Common myeloid progenitor, CD34-positive (primary cell): ENCODE results near the gene DESI1.

Source experiments
- CTCF ChIA-PET: fragments of 350-600 bp; sonication (Branson Sonifier 250); formaldehyde crosslinking; loops from one replicate; lab custom pipeline; 2021; ENCODE audit warnings: antibody characterized with exemption; lab: Charles Lee
- POLR2A ChIA-PET: fragments of 350-600 bp; sonication (Branson Sonifier 250); formaldehyde crosslinking; loops from one replicate; lab custom pipeline; 2021; ENCODE audit warnings: antibody characterized with exemption; lab: Charles Lee
- DNase-seq, 3 donors: peaks; one replicate each; pipeline versions ENCODE4 v3.0.0 to v3.0.0-alpha.2; 2013
- H3K27ac ChIP-seq, 2 experiments: 1 replicate in 1 of 2; 2 replicates in 1 of 2; pipeline ENCODE4 v1.7.0; 2013; ENCODE audit warnings: inconsistent platforms in 2 of 2, low read length in 2 of 2, mild to moderate bottlenecking in 2 of 2, low read depth in 1 of 2, moderate library complexity in 1 of 2; ENCODE audit not compliant: severe bottlenecking in 2 of 2, insufficient read depth in 1 of 2, poor library complexity in 1 of 2
- H3K27me3 ChIP-seq, 5 experiments: replicated peaks in 2 of 5; 1 replicate in 3 of 5; 2 replicates in 2 of 5; pipeline versions ENCODE4 v1.6.1 to v1.7.0; 2013; ENCODE audit warnings: low read length in 4 of 5, mild to moderate bottlenecking in 2 of 5, moderate library complexity in 2 of 5, inconsistent platforms in 1 of 5; ENCODE audit not compliant: insufficient read depth in 5 of 5, control insufficient read depth in 4 of 5
- H3K36me3 ChIP-seq, 4 experiments: 1 replicate in 2 of 4; 2 replicates in 2 of 4; pipeline versions ENCODE4 v1.6.1 to v1.7.0; 2013; ENCODE audit warnings: low read length in 3 of 4, control low read depth in 1 of 4, mild to moderate bottlenecking in 1 of 4; ENCODE audit not compliant: control insufficient read depth in 4 of 4, insufficient read depth in 4 of 4
- H3K4me1 ChIP-seq, 4 experiments: 1 replicate in 3 of 4; 2 replicates in 1 of 4; pipeline versions ENCODE4 v1.6.1 to v1.7.1; 2013; ENCODE audit warnings: low read length in 3 of 4, mild to moderate bottlenecking in 3 of 4, control low read depth in 1 of 4, inconsistent platforms in 1 of 4, moderate library complexity in 1 of 4; ENCODE audit not compliant: control insufficient read depth in 4 of 4, insufficient read depth in 4 of 4; ENCODE audit errors: control extremely low read depth in 1 of 4
- H3K4me3 ChIP-seq, 7 experiments: 1 replicate in 4 of 7; 2 replicates in 3 of 7; pipeline versions ENCODE4 v1.5.1 to v1.7.0; 2013; ENCODE audit warnings: mild to moderate bottlenecking in 7 of 7, low read length in 6 of 7, moderate library complexity in 6 of 7, inconsistent platforms in 2 of 7, low read depth in 2 of 7, control low read depth in 1 of 7; ENCODE audit not compliant: insufficient read depth in 4 of 7, control insufficient read depth in 1 of 7; ENCODE audit errors: extremely low read depth in 1 of 7
- H3K9me3 ChIP-seq, 5 experiments: 1 replicate in 4 of 5; 2 replicates in 1 of 5; pipeline versions ENCODE4 v1.6.1 to v1.7.1; 2013; ENCODE audit warnings: low read length in 4 of 5, mild to moderate bottlenecking in 2 of 5, inconsistent platforms in 1 of 5, low read depth in 1 of 5, moderate library complexity in 1 of 5; ENCODE audit not compliant: control insufficient read depth in 4 of 5, insufficient read depth in 2 of 5; ENCODE audit errors: control extremely low read depth in 1 of 5
- WGBS: methylation state at CpG from one replicate; pipeline ENCODE4 v1.1.5; 2013; ENCODE audit not compliant: insufficient coverage; 5-methylcytosine and 5-hydroxymethylcytosine counted together

DESI1 gene

GRCh38 chr22:41621911-41622179, 1.0 kb upstream of the DESI1 start:
- CTCF ChIA-PET: interaction anchor here (0.6 to 1.6 kb wide), 4 partner anchors 14 to 938 kb away, joined by 3 to 4 read pairs (median 4); no protein-coding TSS in a partner anchor
- H3K27ac ChIP-seq: peak overlapping the region; percentile 93 to 98
- peaks cover 0 to 23% (median 7%) of the 10 kb centered on the region in 5 experiments for H3K27me3 ChIP-seq
- no peak for DNase-seq
- H3K4me3 ChIP-seq: peak overlapping the region; percentile 65 to 98 (median 88)
- POLR2A ChIA-PET: interaction anchor here (0.7 kb wide), 1 partner anchor 184 kb away, joined by 3 read pairs; no protein-coding TSS in a partner anchor
- peaks cover 12 to 27% (median 22%) of the 10 kb centered on the region in 4 experiments for H3K4me1 ChIP-seq
- H3K9me3 ChIP-seq: no peaks in the 10 kb centered on the region
- H3K36me3 ChIP-seq: peaks cover 0 to 28% (median 14%) of the 10 kb centered on the region in 4 experiments
- 7% methylated on average over 6 of the region's 8 CpGs for WGBS

GRCh38 chr22:41621099-41621910, 462 bp upstream of the DESI1 start, which contains the start of gene XRCC6:
XRCC6 (plus strand) TSS chr22:41621295; CDS start chr22:41622005, 710 bp downstream.
- peak; percentile 99 to 100 (median 100) for DNase-seq
- ChIA-PET CTCF (interaction anchor here (0.6 to 1.6 kb wide), 4 partner anchors 13 to 939 kb away, joined by 3 to 4 read pairs (median 4); no protein-coding TSS in a partner anchor), POLR2A (interaction anchor here (0.7 to 1.0 kb wide), 2 partner anchors 64 to 185 kb away, joined by 3 read pairs; no protein-coding TSS in a partner anchor)
- under 1% methylated on average over 41 of the region's 70 CpGs for WGBS
- Histone ChIP-seq H3K27me3 (peaks cover 0 to 23% (median 7%) of the 10 kb centered on the region in 5 experiments), H3K4me3 (peak within 1 kb of the TSS; percentile 65 to 98 (median 88)), H3K36me3 (peaks cover 0 to 26% (median 14%) of the 10 kb centered on the region in 4 experiments), H3K4me1 (peaks cover 12 to 27% (median 22%) of the 10 kb centered on the region in 4 experiments), H3K27ac (peak within 1 kb of the TSS; percentile 93 to 98), H3K9me3 (no peaks in the 10 kb centered on the region)

GRCh38 chr22:41619979-41620588, 759 bp downstream of the DESI1 start:
- POLR2A ChIA-PET: no interaction called here
- H3K4me3 ChIP-seq: peak overlapping the region; percentile 48 to 98 (median 80)
- under 1% methylated on average over 21 of the region's 24 CpGs for WGBS
- peaks cover 12 to 27% (median 22%) of the 10 kb centered on the region in 4 experiments for H3K4me1 ChIP-seq
- no peaks in the 10 kb centered on the region for H3K9me3 ChIP-seq
- H3K27ac ChIP-seq: peak overlapping the region in 1 of 2 experiments; percentile 68
- H3K36me3 ChIP-seq: peaks cover 0 to 20% (median 7%) of the 10 kb centered on the region in 4 experiments
- CTCF ChIA-PET: interaction anchor here (0.6 to 2.1 kb wide), 3 partner anchors 16 to 76 kb away, joined by 3 to 7 read pairs (median 3); partner anchors contain the start of gene POLR3H
- H3K27me3 ChIP-seq: peaks cover 0 to 30% (median 7%) of the 10 kb centered on the region in 5 experiments
- peak in 1 of 3 donors; percentile 7 for DNase-seq

GRCh38 chr22:41613456-41613855, 7.4 kb downstream of the DESI1 start:
- ChIA-PET CTCF (interaction anchor here (1.7 kb wide), 1 partner anchor 16 kb away, joined by 5 read pairs; no protein-coding TSS in a partner anchor), POLR2A (no interaction called here)
- H3K9me3 ChIP-seq: no peaks in the 10 kb centered on the region
- peaks cover 0 to 60% (median 29%) of the 10 kb centered on the region in 5 experiments for H3K27me3 ChIP-seq
- H3K36me3 ChIP-seq: peaks cover 0 to 3% (median 0%) of the 10 kb centered on the region in 4 experiments
- H3K4me3 ChIP-seq: no peak overlapping the region
- H3K4me1 ChIP-seq: no peaks in the 10 kb centered on the region
- H3K27ac ChIP-seq: no peak overlapping the region
- 100% methylated on average over 1 of the region's 2 CpGs for WGBS
- no peak for DNase-seq

GRCh38 chr22:41612603-41613306, 8.1 kb downstream of the DESI1 start:
- no peaks in the 10 kb centered on the region for H3K9me3 ChIP-seq
- peaks cover 0 to 2% (median 0%) of the 10 kb centered on the region in 4 experiments for H3K36me3 ChIP-seq
- DNase-seq: no peak
- WGBS: 100% methylated on average over 2 of the region's 6 CpGs
- ChIA-PET CTCF (interaction anchor here (0.6 to 1.7 kb wide), 2 partner anchors 15 to 242 kb away, joined by 3 to 5 read pairs; no protein-coding TSS in a partner anchor), POLR2A (interaction anchor here (0.5 kb wide), 1 partner anchor 61 kb away, joined by 3 read pairs; no protein-coding TSS in a partner anchor)
- no peak overlapping the region for H3K4me3 ChIP-seq
- H3K27ac ChIP-seq: no peak overlapping the region
- no peaks in the 10 kb centered on the region for H3K4me1 ChIP-seq
- peaks cover 0 to 64% (median 31%) of the 10 kb centered on the region in 5 experiments for H3K27me3 ChIP-seq

- H3K4me3 ChIP-seq: no peak overlapping the region
- DNase-seq: no peak
- H3K27ac ChIP-seq: no peak overlapping the region
- CTCF ChIA-PET: interaction anchor here (0.7 to 2.1 kb wide), 4 partner anchors 11 to 32 kb away, joined by 3 to 12 read pairs (median 3); partner anchors contain the start of genes DESI1 and XRCC6
- H3K9me3 ChIP-seq: no peaks in the 10 kb centered on the region
- peaks cover 4 to 23% (median 13%) of the 10 kb centered on the region in 4 experiments for H3K36me3 ChIP-seq
- H3K27me3 ChIP-seq: peaks cover 0 to 79% (median 41%) of the 10 kb centered on the region in 5 experiments
- POLR2A ChIA-PET: no interaction called here
- peaks cover 0 to 1% (median 0%) of the 10 kb centered on the region in 4 experiments for H3K4me1 ChIP-seq
- WGBS: 95% methylated on average over 3 of the region's 3 CpGs
These were observed 12.5 kb downstream of the DESI1 start for GRCh38 chr22:41608386-41608785.
